Kidney epithelial cell (primary cell): ENCODE measurements around the gene KIRREL3. TPM values are rescaled to one million over a fixed set of nuclear protein-coding genes. Genes with fewer than 3 reads are reported as not detected.

Source experiments
- DNase-seq: peaks from one replicate; pipeline ENCODE4 v3.0.0-alpha.2; 2010; ENCODE audit warnings: low read depth
- H3K27me3 ChIP-seq: 2 replicates; pipeline ENCODE4 v1.6.0; 2011; ENCODE audit warnings: low read length; ENCODE audit not compliant: control insufficient read depth, insufficient read depth
- H3K36me3 ChIP-seq: 2 replicates; pipeline ENCODE4 v1.5.1; 2011; ENCODE audit warnings: low read length; ENCODE audit not compliant: control insufficient read depth, insufficient read depth
- H3K4me3 ChIP-seq: 2 replicates; pipeline ENCODE4 v1.5.1; 2011; ENCODE audit warnings: low read depth, mild to moderate bottlenecking, control low read depth, low read length
- CTCF ChIP-seq: IDR thresholded peaks from 2 replicates; pipeline ENCODE4 v1.5.1; 2011; ENCODE audit warnings: mild to moderate bottlenecking, moderate library complexity, low read length, control low read depth, inconsistent platforms; ENCODE audit not compliant: insufficient read depth, poor library complexity, severe bottlenecking
- total RNA-seq: library from RNA; depleted of rRNA; stranded (reverse); fragments of >200 nt; gene quantifications from 2 replicates; pipeline ENCODE4 v1.2.3, GENCODE V29; 2015

KIRREL3 gene
- total RNA-seq, 1 donor from 2014 or later = 1.3 TPM

GRCh38 chr11:126484266-126484665 is 516.3 kb downstream of the KIRREL3 start:
- H3K36me3 ChIP-seq = no peaks in the 10 kb centered on the region
- DNase-seq = no peak
- TF ChIP-seq CTCF = no peak
- H3K4me3 ChIP-seq = no peak overlapping the region
- peaks cover 2% of the 10 kb centered on the region for H3K27me3 ChIP-seq

GRCh38 chr11:126483621-126484195 is 516.9 kb downstream of the KIRREL3 start:
- no peak for DNase-seq
- no peaks in the 10 kb centered on the region for H3K36me3 ChIP-seq
- peaks cover 2% of the 10 kb centered on the region for H3K27me3 ChIP-seq
- no peak overlapping the region for H3K4me3 ChIP-seq
- TF ChIP-seq CTCF = no peak

DNA sequence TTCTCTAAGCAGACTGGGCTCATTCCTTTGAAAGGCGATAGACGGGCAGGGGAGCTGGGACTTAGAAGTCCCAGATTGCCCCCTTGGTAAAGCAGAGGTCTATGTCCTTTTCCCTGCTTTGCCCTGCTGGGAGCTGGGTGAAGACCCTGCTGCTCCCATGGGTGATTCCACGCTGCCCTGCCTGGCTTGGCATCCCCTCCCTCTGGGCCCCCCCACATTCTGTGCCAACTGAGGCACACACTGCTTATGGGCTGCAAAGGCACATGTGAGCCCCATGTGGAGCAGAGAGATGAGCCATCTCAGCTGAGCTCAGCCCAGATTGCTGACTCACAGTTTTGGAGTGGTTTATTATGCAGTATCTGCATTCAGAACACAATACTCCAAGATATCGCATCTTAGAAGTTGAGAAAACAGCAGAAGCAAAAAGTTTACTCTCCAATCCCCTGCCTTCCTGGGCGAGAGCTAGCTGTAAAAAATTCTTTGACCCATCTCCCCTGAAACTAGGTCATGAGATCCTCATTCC is 517.9 kb downstream of the KIRREL3 start:
- Histone ChIP-seq H3K27me3 (peaks cover 4% of the 10 kb centered on the region), H3K4me3 (no peak overlapping the region), H3K36me3 (no peaks in the 10 kb centered on the region)
- no peak for DNase-seq
- TF ChIP-seq CTCF = no peak

- Histone ChIP-seq H3K27me3 (peaks cover 4% of the 10 kb centered on the region), H3K4me3 (no peak overlapping the region), H3K36me3 (no peaks in the 10 kb centered on the region)
- no peak for DNase-seq
- TF ChIP-seq CTCF = no peak
Measured at GRCh38 chr11:126481303-126481680, 519.3 kb downstream of the KIRREL3 start.

DNA sequence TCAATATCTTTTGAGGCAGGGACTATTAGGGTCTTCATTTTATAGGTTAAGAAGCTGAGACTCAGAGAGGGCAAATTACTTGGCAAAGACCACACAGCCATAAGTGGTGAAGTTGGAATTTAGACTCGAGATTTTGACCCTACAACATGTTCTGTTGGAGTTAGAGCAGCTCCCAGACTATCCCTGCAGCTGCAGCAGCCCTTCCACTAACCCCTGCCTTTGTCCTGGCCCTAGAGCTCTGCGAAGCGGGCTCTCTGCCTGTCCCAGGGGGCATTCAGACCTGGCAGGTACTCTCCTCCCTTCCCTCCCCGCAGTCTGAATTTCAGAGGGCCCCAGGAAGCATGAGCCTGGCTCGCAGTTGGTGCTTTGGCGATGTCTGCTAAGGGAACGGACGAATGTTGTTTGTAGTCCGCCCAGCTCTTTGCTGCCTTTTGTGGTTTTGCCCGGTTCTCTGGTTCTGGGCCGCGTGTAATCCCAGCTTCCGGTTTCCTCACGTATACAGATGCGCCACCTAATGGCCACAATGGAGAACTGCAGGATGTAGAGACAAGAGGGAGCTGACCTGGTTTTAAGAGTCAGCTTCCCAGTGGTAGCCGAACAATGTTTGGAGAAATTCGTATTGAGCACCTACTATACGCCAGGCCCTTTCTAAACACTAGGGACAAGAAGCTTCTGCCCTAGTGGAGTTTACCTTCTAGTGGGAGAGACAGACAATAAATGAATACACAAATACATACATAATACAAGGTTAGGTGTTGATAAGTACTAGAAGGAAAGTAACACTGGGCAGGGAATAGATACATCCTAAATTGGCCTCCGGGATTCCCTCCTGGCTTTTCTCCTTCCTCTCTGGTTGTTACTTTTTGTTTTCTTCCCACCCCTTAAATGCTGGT is 519.9 kb downstream of the KIRREL3 start:
- Histone ChIP-seq H3K4me3 (no peak overlapping the region), H3K36me3 (no peaks in the 10 kb centered on the region)
- peak; percentile 90 for TF ChIP-seq CTCF

More for the DNA sequence above, 519.9 kb downstream of the KIRREL3 start:
- H3K27me3 ChIP-seq = peaks cover 5% of the 10 kb centered on the region
- DNase-seq = peak; percentile 43
